WTC11 (cell line): ENCODE data around the gene MYOM1. TPM values are rescaled to one million over a fixed set of nuclear protein-coding genes. Genes with fewer than 3 reads are reported as not detected.

Experiments
- ATAC-seq: fragments of 200-7000 bp; cut with Tn5 transposase; 2 replicates; pipeline ENCODE4 v1.10.0; 2021; ENCODE audit warnings: mild to moderate bottlenecking, moderate library complexity
- CTCF ChIA-PET: fragments of 300-600 bp; sonication (Branson Sonifier 250); formaldehyde crosslinking; loops from one replicate; lab custom pipeline; 2021; ENCODE audit warnings: antibody characterized with exemption; lab: Charles Lee
- POLR2A ChIA-PET: fragments of 350-600 bp; sonication (Branson Sonifier 250); formaldehyde crosslinking; loops from one replicate; lab custom pipeline; 2021; ENCODE audit warnings: antibody characterized with exemption; lab: Charles Lee
- DNase-seq: peaks from one replicate; pipeline ENCODE4 v3.0.0; 2021; ENCODE audit warnings: low spot score
- H3K27ac Mint-ChIP-seq: 2 replicates; pipeline ENCODE4 v1.8.0; 2021; ENCODE audit warnings: mixed read lengths
- H3K27me3 Mint-ChIP-seq: 2 replicates; pipeline ENCODE4 v1.8.0; 2021; ENCODE audit warnings: low read depth, mild to moderate bottlenecking, moderate library complexity, mixed read lengths
- H3K36me3 Mint-ChIP-seq: 2 replicates; pipeline ENCODE4 v1.8.0; 2021; ENCODE audit warnings: mixed read lengths
- H3K4me1 Mint-ChIP-seq: 2 replicates; pipeline ENCODE4 v1.8.0; 2022; ENCODE audit warnings: mixed read lengths
- H3K4me3 Mint-ChIP-seq: 2 replicates; pipeline ENCODE4 v1.8.0; 2021; ENCODE audit warnings: mild to moderate bottlenecking, moderate library complexity, mixed read lengths
- H3K9me3 Mint-ChIP-seq: 2 replicates; pipeline ENCODE4 v1.8.0; 2021; ENCODE audit warnings: mixed read lengths
- AR ChIP-seq: fragments of 250-450 bp; sonication (Bioruptor Pico); IDR thresholded peaks from 2 replicates; pipeline ENCODE4 v1.9.0; 2021; ENCODE audit warnings: mild to moderate bottlenecking
- ARID4B ChIP-seq: sonication (generic); formaldehyde crosslinking; IDR thresholded peaks from 2 replicates; pipeline ENCODE4 v1.8.0; 2023; ENCODE audit warnings: missing genetic modification reagents, mild to moderate bottlenecking, borderline replicate concordance
- ATF6 ChIP-seq: sonication (generic); formaldehyde crosslinking; IDR thresholded peaks from 2 replicates; pipeline ENCODE4 v1.8.1; 2023; ENCODE audit warnings: mild to moderate bottlenecking, missing genetic modification reagents
- CDX4 ChIP-seq: fragments of 250-450 bp; sonication (Bioruptor Pico); IDR thresholded peaks from 2 replicates; pipeline ENCODE4 v1.9.0; 2021; ENCODE audit warnings: moderate library complexity, mild to moderate bottlenecking, inconsistent platforms, borderline replicate concordance
- E2F4 ChIP-seq: sonication (generic); formaldehyde crosslinking; IDR thresholded peaks from 2 replicates; pipeline ENCODE4 v1.8.1; 2022; ENCODE audit warnings: low read depth, mild to moderate bottlenecking, moderate library complexity, missing genetic modification reagents, borderline replicate concordance
- ESRRA ChIP-seq: sonication (generic); formaldehyde crosslinking; IDR thresholded peaks from 2 replicates; pipeline ENCODE4 v1.8.1; 2022; ENCODE audit warnings: mild to moderate bottlenecking, missing genetic modification reagents, borderline replicate concordance
- FOXJ3 ChIP-seq: sonication (generic); formaldehyde crosslinking; IDR thresholded peaks from 2 replicates; pipeline ENCODE4 v1.9.0; 2021; ENCODE audit warnings: missing genetic modification reagents, mild to moderate bottlenecking, borderline replicate concordance
- JUN ChIP-seq: sonication (generic); formaldehyde crosslinking; IDR thresholded peaks from 2 replicates; pipeline ENCODE4 v1.8.0; 2023; ENCODE audit warnings: mild to moderate bottlenecking, missing genetic modification reagents
- MAX ChIP-seq: sonication (generic); formaldehyde crosslinking; IDR thresholded peaks from 2 replicates; pipeline ENCODE4 v1.8.0; 2022; ENCODE audit warnings: mild to moderate bottlenecking, missing genetic modification reagents
- OVOL2 ChIP-seq: fragments of 250-450 bp; sonication (Bioruptor Pico); IDR thresholded peaks from 2 replicates; pipeline ENCODE4 v1.9.0; 2021; ENCODE audit warnings: mild to moderate bottlenecking, borderline replicate concordance
- PREB ChIP-seq: sonication (generic); formaldehyde crosslinking; IDR thresholded peaks from 2 replicates; pipeline ENCODE4 v1.8.1; 2022; ENCODE audit warnings: mild to moderate bottlenecking, missing genetic modification reagents, moderate library complexity, borderline replicate concordance
- RELA ChIP-seq: sonication (generic); formaldehyde crosslinking; IDR thresholded peaks from 2 replicates; pipeline ENCODE4 v1.8.1; 2022; ENCODE audit warnings: missing genetic modification reagents, mild to moderate bottlenecking, borderline replicate concordance
- SMAD4 ChIP-seq: sonication (generic); formaldehyde crosslinking; IDR thresholded peaks from 2 replicates; pipeline ENCODE4 v1.8.0; 2022; ENCODE audit warnings: mild to moderate bottlenecking, missing genetic modification reagents
- USF1 ChIP-seq: sonication (generic); formaldehyde crosslinking; IDR thresholded peaks from 2 replicates; pipeline ENCODE4 v1.8.0; 2022; ENCODE audit warnings: mild to moderate bottlenecking, missing genetic modification reagents
- ZNF232 ChIP-seq: sonication (generic); formaldehyde crosslinking; IDR thresholded peaks from 2 replicates; pipeline ENCODE4 v1.8.0; 2022; ENCODE audit warnings: mild to moderate bottlenecking, missing genetic modification reagents
- ZNF423 ChIP-seq: fragments of 250-450 bp; sonication (Bioruptor Pico); IDR thresholded peaks from 2 replicates; pipeline ENCODE4 v2.1.2; 2022; ENCODE audit warnings: mild to moderate bottlenecking, moderate library complexity
- ZNF512 ChIP-seq: sonication (generic); formaldehyde crosslinking; IDR thresholded peaks from 2 replicates; pipeline ENCODE4 v1.8.1; 2022; ENCODE audit warnings: missing genetic modification reagents, borderline replicate concordance
- ZNF671 ChIP-seq: fragments of 250-450 bp; sonication (Bioruptor Pico); IDR thresholded peaks from 2 replicates; pipeline ENCODE4 v1.8.0; 2021; ENCODE audit warnings: mild to moderate bottlenecking
- total RNA-seq: library from RNA; stranded (reverse); gene quantifications from 3 replicates; pipeline ENCODE4 v1.2.3, GENCODE V29; 2021

The MYOM1 gene
- total RNA-seq, 1 experiment from 2014 or later = 0.35 TPM

GRCh38 chr18:3053081-3053480 is 166.7 kb downstream of the MYOM1 start:
- H3K9me3 Mint-ChIP-seq = peaks cover 14% of the 10 kb centered on the region
- H3K36me3 Mint-ChIP-seq = peaks cover 10% of the 10 kb centered on the region
- peaks cover 2% of the 10 kb centered on the region; the same call in 1 of the 2 replicates for H3K27me3 Mint-ChIP-seq
- CTCF ChIA-PET = no interaction called here
- no peak for TF ChIP-seq ZNF671
- TF ChIP-seq E2F4 (CRISPR knock-in tag) = no peak
- TF ChIP-seq CDX4 (CRISPR knock-in tag) = no peak
- TF ChIP-seq MAX (CRISPR knock-in tag) = no peak
- TF ChIP-seq FOXJ3 (CRISPR knock-in tag) = no peak
- no peak for TF ChIP-seq ESRRA
- TF ChIP-seq, all 79 proteins: peak for 0
- ATAC-seq (no peak), DNase-seq (no peak)
- no peak overlapping the region for H3K27ac Mint-ChIP-seq
- POLR2A ChIA-PET = no interaction called here
- H3K4me3 Mint-ChIP-seq = no peak overlapping the region
- H3K4me1 Mint-ChIP-seq = peaks cover 16% of the 10 kb centered on the region

GRCh38 chr18:3052411-3052758 is 167.4 kb downstream of the MYOM1 start:
- H3K9me3 Mint-ChIP-seq = peaks cover 14% of the 10 kb centered on the region
- peaks cover 2% of the 10 kb centered on the region; the same call in 1 of the 2 replicates for H3K27me3 Mint-ChIP-seq
- DNase-seq (no peak), ATAC-seq (no peak)
- POLR2A ChIA-PET = no interaction called here
- H3K27ac Mint-ChIP-seq = no peak overlapping the region
- CTCF ChIA-PET = no interaction called here
- H3K36me3 Mint-ChIP-seq = peaks cover 10% of the 10 kb centered on the region
- no peak overlapping the region for H3K4me3 Mint-ChIP-seq
- peaks cover 17% of the 10 kb centered on the region for H3K4me1 Mint-ChIP-seq
- TF ChIP-seq OVOL2 (CRISPR knock-in tag) (no peak), ZNF423 (CRISPR knock-in tag) (no peak), PREB (CRISPR knock-in tag) (no peak), AR (CRISPR knock-in tag) (no peak), SMAD4 (CRISPR knock-in tag) (no peak), ZNF512 (CRISPR knock-in tag) (no peak), USF1 (no peak), RELA (CRISPR knock-in tag) (no peak), ATF6 (no peak), ESRRA (no peak), MAX (CRISPR knock-in tag) (no peak), ARID4B (CRISPR knock-in tag) (no peak), JUN (CRISPR knock-in tag) (no peak), ZNF232 (CRISPR knock-in tag) (no peak)
